ENCODE data around the gene RTN4RL1. TPM values are rescaled to one million over a fixed set of nuclear protein-coding genes. Genes with fewer than 3 reads are reported as not detected.

RTN4RL1 gene
- total and polyA plus RNA-seq, 2 of the 13 experiments (the other 11 are each of a cell fraction or from before 2014, with no cell fraction given), result 0.01 TPM; not detected in 1

DNA sequence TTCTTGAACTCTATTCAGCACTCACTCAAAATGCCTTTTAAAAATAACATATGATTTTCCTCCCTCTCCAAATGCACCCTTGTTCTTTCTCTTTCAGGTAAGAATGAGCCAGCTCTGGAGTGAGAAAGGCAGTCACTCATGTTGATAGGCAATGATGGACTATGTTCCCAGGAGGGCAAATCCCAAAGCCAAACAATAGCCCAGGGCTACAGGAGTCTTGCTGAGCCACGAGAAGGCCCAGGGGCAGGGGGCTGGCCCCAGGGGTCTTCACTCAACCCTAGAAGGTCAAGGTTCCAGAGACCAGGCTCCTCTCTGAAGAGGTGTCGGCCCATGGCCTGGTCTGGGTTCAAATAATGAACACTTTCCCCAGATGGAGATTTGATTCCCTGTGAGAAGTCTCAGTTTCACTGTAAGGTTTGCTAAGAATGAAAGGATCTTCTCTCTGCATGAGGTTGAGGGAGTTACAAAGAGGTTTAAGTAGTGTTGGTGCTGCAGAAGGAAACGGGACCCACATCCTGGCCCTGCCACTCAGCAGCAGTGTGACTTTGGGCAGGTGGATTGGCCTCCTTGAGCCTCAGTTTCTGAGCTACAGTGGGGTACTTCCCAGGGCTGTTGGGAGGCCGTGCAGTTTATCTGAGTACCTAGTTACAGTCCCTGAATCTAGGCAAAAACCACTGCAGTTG lies 49.0 kb downstream of the RTN4RL1 start (continued):
- TF ChIP-seq ZFP37 (CRISPR knock-in tag; IDR thresholded peaks at IDR 0.05; ENCODE audit: borderline replicate concordance) (no peak), BCL6 (CRISPR knock-in tag; IDR thresholded peaks at IDR 0.05) (peak; percentile 27; the same call in 1 of the 2 replicates), ZFAT (CRISPR knock-in tag; conservative IDR thresholded peaks at IDR 0.05) (no peak), ARNT (IDR thresholded peaks at IDR 0.05) (no peak), SOX5 (CRISPR knock-in tag; IDR thresholded peaks at IDR 0.05; ENCODE audit: borderline replicate concordance) (peak; percentile 35; the same call in 1 of the 2 replicates), ZNF468 (CRISPR knock-in tag; IDR thresholded peaks at IDR 0.05) (no peak), ZFY (CRISPR knock-in tag; IDR thresholded peaks at IDR 0.05) (peak; percentile 34; the same call in 1 of the 2 replicates), ESRRA (CRISPR knock-in tag; IDR thresholded peaks at IDR 0.05; ENCODE audit: low read depth) (peak; percentile 23; the same call in 1 of the 2 replicates), PLRG1 (conservative IDR thresholded peaks at IDR 0.05) (no peak), SOX13 (IDR thresholded peaks at IDR 0.05) (no peak), SOX13 (CRISPR knock-in tag; conservative IDR thresholded peaks at IDR 0.05 in 1 of 2, IDR thresholded peaks at IDR 0.05 in 1 of 2) (peak in 1 of 2 experiments; percentile 60; a peak in 2 of 4 replicates), ZBTB7A (CRISPR knock-in tag; IDR thresholded peaks at IDR 0.05) (peak; percentile 91), HNF4G (IDR thresholded peaks at IDR 0.05; ENCODE audit: borderline replicate concordance, low read depth, low read length) (peak; percentile 68), HNF4G (CRISPR knock-in tag; IDR thresholded peaks at IDR 0.05; ENCODE audit: borderline replicate concordance, low read depth) (no peak), ZNF44 (CRISPR knock-in tag; IDR thresholded peaks at IDR 0.05) (no peak), PHF21A (CRISPR knock-in tag; IDR thresholded peaks at IDR 0.05) (peak; percentile 63; the same call in 1 of the 2 replicates), SOX6 (IDR thresholded peaks at IDR 0.05) (no peak), SOX6 (CRISPR knock-in tag; IDR thresholded peaks at IDR 0.05) (peak; percentile 33; the same call in 1 of the 2 replicates), CHD4 (IDR thresholded peaks at IDR 0.05; ENCODE audit: borderline replicate concordance, low read length) (peak; percentile 12; the same call in 1 of the 2 replicates), ZFX (CRISPR knock-in tag; IDR thresholded peaks at IDR 0.05; ENCODE audit: low read depth) (peak; percentile 43), HNF4A (CRISPR knock-in tag; IDR thresholded peaks at IDR 0.05) (peak; percentile 87), NR2F6 (IDR thresholded peaks at IDR 0.05) (peak; percentile 63), NR2F6 (CRISPR knock-in tag; IDR thresholded peaks at IDR 0.05) (peak; percentile 61), NFE2 (CRISPR knock-in tag; IDR thresholded peaks at IDR 0.05) (no peak), TOPORS (CRISPR knock-in tag; IDR thresholded peaks at IDR 0.05) (no peak), EP300 (IDR thresholded peaks at IDR 0.05; ENCODE audit: low read depth in 2 of 2, low read length in 2 of 2) (peak in 1 of 2 experiments; percentile 38; a peak in 2 of 4 replicates), EP300 (CRISPR knock-in tag; IDR thresholded peaks at IDR 0.05; ENCODE audit: borderline replicate concordance) (no peak), ZBTB7B (CRISPR knock-in tag; IDR thresholded peaks at IDR 0.05) (peak; percentile 88)
- TF ChIP-seq, protein P1, sequence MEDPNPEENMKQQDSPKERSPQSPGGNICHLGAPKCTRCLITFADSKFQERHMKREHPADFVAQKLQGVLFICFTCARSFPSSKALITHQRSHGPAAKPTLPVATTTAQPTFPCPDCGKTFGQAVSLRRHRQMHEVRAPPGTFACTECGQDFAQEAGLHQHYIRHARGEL (CRISPR knock-in tag; IDR thresholded peaks at IDR 0.05), result no peak
- TF ChIP-seq, protein P2, sequence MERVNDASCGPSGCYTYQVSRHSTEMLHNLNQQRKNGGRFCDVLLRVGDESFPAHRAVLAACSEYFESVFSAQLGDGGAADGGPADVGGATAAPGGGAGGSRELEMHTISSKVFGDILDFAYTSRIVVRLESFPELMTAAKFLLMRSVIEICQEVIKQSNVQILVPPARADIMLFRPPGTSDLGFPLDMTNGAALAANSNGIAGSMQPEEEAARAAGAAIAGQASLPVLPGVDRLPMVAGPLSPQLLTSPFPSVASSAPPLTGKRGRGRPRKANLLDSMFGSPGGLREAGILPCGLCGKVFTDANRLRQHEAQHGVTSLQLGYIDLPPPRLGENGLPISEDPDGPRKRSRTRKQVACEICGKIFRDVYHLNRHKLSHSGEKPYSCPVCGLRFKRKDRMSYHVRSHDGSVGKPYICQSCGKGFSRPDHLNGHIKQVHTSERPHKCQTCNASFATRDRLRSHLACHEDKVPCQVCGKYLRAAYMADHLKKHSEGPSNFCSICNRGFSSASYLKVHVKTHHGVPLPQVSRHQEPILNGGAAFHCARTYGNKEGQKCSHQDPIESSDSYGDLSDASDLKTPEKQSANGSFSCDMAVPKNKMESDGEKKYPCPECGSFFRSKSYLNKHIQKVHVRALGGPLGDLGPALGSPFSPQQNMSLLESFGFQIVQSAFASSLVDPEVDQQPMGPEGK (CRISPR knock-in tag; IDR thresholded peaks at IDR 0.05), result 0 out of 2 replicates have a peak, but pooled peaks have one; percentile 20

Measured in HepG2 (cell line).